ENCODE data around the gene SIRT5.

DNA sequence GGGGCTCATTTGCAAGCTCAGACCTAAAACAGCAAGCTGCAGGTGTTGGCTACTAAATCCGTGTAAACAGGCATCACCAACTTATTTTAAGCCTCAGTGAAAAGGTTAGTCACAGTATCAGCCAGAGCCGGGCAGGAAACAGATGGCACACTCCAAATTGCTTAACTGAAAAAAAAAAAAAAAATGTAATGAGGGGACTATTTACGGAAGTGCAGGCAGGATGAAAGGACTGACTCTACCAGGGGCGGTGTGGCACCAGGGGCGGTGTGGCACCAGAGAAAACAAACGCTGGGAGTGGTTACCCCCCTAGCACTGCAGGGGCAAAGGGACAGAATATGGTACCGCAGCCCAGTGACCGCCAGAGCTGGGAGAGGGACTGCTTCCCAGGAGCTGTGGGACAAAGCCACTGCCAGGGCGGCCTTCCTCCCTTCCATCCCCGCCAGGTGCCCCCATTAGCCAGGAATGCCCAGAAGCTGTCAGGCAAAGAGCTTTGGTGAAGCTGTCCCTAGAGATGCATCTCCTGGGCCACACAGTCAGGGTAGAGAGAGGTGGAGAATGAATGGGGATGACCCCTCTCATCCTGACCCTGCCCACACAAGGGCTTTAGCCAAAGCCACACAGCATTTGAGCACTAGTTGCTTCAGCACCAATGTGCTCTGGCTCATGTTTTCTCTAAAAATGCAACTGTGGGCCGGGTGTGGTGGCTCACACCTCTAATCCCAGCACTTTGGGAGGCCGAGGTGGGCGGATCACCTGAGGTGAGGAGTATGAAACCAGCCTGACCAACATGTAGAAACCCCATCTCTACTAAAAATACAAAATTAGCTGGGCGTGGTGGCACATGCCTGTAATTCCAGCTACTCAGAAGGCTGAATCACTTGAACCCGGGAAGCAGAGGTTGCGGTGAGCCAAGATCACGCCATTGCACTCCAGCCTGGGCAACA is 47.4 kb upstream of the SIRT5 start:
- TF ChIP-seq, protein P1, sequence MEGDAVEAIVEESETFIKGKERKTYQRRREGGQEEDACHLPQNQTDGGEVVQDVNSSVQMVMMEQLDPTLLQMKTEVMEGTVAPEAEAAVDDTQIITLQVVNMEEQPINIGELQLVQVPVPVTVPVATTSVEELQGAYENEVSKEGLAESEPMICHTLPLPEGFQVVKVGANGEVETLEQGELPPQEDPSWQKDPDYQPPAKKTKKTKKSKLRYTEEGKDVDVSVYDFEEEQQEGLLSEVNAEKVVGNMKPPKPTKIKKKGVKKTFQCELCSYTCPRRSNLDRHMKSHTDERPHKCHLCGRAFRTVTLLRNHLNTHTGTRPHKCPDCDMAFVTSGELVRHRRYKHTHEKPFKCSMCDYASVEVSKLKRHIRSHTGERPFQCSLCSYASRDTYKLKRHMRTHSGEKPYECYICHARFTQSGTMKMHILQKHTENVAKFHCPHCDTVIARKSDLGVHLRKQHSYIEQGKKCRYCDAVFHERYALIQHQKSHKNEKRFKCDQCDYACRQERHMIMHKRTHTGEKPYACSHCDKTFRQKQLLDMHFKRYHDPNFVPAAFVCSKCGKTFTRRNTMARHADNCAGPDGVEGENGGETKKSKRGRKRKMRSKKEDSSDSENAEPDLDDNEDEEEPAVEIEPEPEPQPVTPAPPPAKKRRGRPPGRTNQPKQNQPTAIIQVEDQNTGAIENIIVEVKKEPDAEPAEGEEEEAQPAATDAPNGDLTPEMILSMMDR (tag by site-specific recombination; IDR thresholded peaks at IDR 0.05), result no peak
- TF ChIP-seq ZSCAN30 (tag by site-specific recombination; IDR thresholded peaks at IDR 0.05) (no peak), ZNF426 (tag by site-specific recombination; IDR thresholded peaks at IDR 0.05) (no peak), ZNF302 (tag by site-specific recombination; IDR thresholded peaks at IDR 0.05; ENCODE audit: low read depth) (no peak), SETDB1 (IDR thresholded peaks at IDR 0.05; ENCODE audit: insufficient read length, low read length) (no peak), ZNF596 (tag by site-specific recombination; IDR thresholded peaks at IDR 0.05) (no peak), ZNF768 (tag by site-specific recombination; IDR thresholded peaks at IDR 0.05) (no peak), SP7 (tag by site-specific recombination; IDR thresholded peaks at IDR 0.05) (no peak)
- TF ChIP-seq, protein P2, sequence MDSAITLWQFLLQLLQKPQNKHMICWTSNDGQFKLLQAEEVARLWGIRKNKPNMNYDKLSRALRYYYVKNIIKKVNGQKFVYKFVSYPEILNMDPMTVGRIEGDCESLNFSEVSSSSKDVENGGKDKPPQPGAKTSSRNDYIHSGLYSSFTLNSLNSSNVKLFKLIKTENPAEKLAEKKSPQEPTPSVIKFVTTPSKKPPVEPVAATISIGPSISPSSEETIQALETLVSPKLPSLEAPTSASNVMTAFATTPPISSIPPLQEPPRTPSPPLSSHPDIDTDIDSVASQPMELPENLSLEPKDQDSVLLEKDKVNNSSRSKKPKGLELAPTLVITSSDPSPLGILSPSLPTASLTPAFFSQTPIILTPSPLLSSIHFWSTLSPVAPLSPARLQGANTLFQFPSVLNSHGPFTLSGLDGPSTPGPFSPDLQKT (IDR thresholded peaks at IDR 0.05; ENCODE audit: borderline replicate concordance, low read depth, low read length), result no peak

All from HEK293 (cell line).